Subcutaneous abdominal adipose tissue (tissue), 5 donors: Measurements from ENCODE around the gene ABAT.
"Not testable (repeated sequence)": the region's sequence is repeated elsewhere in the genome, so short reads cannot be mapped to it uniquely, and the experiment has no call there.

Experiments used
- H3K27ac ChIP-seq: one replicate; pipeline ENCODE4 v1.7.0; 2013; ENCODE audit warnings: low read depth, mild to moderate bottlenecking, inconsistent platforms, low read length, moderate library complexity
- H3K27me3 ChIP-seq, 5 donors: one replicate each; pipeline ENCODE4 v1.7.0; 2013; ENCODE audit warnings: low read length in 5 of 5, inconsistent platforms in 1 of 5; ENCODE audit not compliant: control insufficient read depth in 5 of 5, insufficient read depth in 4 of 5
- H3K36me3 ChIP-seq, 5 donors: one replicate each; pipeline ENCODE4 v1.7.0; 2013; ENCODE audit warnings: low read length in 5 of 5; ENCODE audit not compliant: control insufficient read depth in 5 of 5, insufficient read depth in 5 of 5
- H3K4me1 ChIP-seq, 5 donors: one replicate each; pipeline ENCODE4 v1.7.0; 2013; ENCODE audit warnings: low read length in 5 of 5, mild to moderate bottlenecking in 3 of 5, moderate library complexity in 1 of 5; ENCODE audit not compliant: control insufficient read depth in 5 of 5, insufficient read depth in 5 of 5
- H3K4me3 ChIP-seq, 5 donors: one replicate each; pipeline ENCODE4 v1.7.0; 2013; ENCODE audit warnings: low read length in 5 of 5, low read depth in 1 of 5
- H3K9ac ChIP-seq, 5 donors: one replicate each; pipeline ENCODE4 v1.7.0; 2013; ENCODE audit warnings: low read length in 5 of 5, mild to moderate bottlenecking in 4 of 5, moderate library complexity in 3 of 5
- H3K9me3 ChIP-seq, 5 donors: one replicate each; pipeline ENCODE4 v1.7.0; 2013; ENCODE audit warnings: low read length in 5 of 5; ENCODE audit not compliant: control insufficient read depth in 5 of 5
- donor health status: healthy.
- donor health status: healthy.
- donor health status: healthy.
- donor health status: healthy.
- donor health status: healthy.

The ABAT gene

DNA sequence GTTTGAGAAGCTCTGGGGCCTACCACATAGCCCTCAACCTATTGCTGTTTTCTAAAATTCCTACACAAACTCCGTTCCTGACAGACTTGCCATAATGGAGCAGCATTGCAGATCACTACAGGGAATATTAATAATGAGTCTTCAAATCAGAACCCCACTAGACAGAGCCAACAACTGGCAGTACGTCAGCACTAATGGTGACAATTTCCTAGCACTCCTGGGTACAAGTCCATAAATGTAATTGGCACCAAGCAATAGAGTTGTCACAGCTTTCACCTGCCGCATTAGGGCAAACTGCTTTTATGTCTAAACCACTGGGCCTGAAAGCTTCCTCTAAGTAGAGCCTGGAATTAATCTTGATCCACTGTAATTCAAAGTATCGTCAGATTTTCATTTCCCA lies 25.5 kb upstream of the ABAT start:
- H3K27me3 ChIP-seq = no peaks in the 10 kb centered on the region
- H3K9me3 ChIP-seq = no peaks in the 10 kb centered on the region
- H3K9ac ChIP-seq = no peak overlapping the region
- H3K27ac ChIP-seq = no peak overlapping the region
- H3K4me1 ChIP-seq = peaks cover 0 to 5% (median 0%) of the 10 kb centered on the region in 5 donors
- no peak overlapping the region for H3K4me3 ChIP-seq
- H3K36me3 ChIP-seq = peaks cover 0 to 50% (median 47%) of the 10 kb centered on the region in 5 donors

- no peaks in the 10 kb centered on the region for H3K9me3 ChIP-seq
- no peak overlapping the region for H3K9ac ChIP-seq
- H3K4me3 ChIP-seq = no peak overlapping the region
- H3K4me1 ChIP-seq = no peaks in the 10 kb centered on the region
- H3K36me3 ChIP-seq = peaks cover 0 to 39% (median 36%) of the 10 kb centered on the region in 5 donors
- no peak overlapping the region for H3K27ac ChIP-seq
- H3K27me3 ChIP-seq = no peaks in the 10 kb centered on the region
Measured at GRCh38 chr16:8649829-8650554, 24.4 kb upstream of the ABAT start.

GRCh38 chr16:8651958-8652357 lies 22.5 kb upstream of the ABAT start:
- not testable (repeated sequence) for H3K9me3 ChIP-seq, H3K4me1 ChIP-seq, H3K27ac ChIP-seq, H3K27me3 ChIP-seq, H3K4me3 ChIP-seq, H3K9ac ChIP-seq
- H3K36me3 ChIP-seq = peaks cover 0 to 24% (median 17%) of the 10 kb centered on the region in 5 donors

DNA sequence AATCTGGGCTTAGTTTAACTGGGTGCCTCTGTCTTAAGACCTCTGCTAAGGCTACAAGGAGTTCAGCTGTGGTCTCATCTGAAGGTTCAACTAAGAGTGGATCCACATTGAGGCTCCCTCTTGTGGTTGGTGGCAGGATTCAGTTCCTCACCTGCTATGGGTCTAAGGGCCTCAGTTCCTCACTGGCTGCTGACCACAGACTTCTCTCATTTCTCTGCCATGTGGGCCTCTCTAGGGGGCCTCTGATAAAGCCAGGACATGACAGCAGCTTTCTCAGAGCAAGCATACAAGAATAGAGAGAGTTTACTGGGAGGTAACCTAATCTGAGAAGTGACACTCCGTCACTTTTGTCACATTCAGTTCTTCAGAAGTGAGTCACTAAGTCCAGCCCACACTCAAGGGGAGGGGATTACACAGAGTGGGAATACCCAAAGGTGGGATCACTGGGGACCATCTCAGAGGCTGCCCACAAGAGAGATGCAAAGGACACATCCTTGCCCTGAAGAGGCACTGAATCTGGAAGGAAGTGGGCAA lies 19.2 kb upstream of the ABAT start:
- H3K27ac ChIP-seq = no peak overlapping the region
- H3K4me3 ChIP-seq = no peak overlapping the region
- H3K27me3 ChIP-seq = no peaks in the 10 kb centered on the region
- H3K36me3 ChIP-seq = peaks cover 0 to 4% (median 0%) of the 10 kb centered on the region in 5 donors
- no peak overlapping the region for H3K9ac ChIP-seq
- H3K4me1 ChIP-seq = no peaks in the 10 kb centered on the region
- H3K9me3 ChIP-seq = no peaks in the 10 kb centered on the region

DNA sequence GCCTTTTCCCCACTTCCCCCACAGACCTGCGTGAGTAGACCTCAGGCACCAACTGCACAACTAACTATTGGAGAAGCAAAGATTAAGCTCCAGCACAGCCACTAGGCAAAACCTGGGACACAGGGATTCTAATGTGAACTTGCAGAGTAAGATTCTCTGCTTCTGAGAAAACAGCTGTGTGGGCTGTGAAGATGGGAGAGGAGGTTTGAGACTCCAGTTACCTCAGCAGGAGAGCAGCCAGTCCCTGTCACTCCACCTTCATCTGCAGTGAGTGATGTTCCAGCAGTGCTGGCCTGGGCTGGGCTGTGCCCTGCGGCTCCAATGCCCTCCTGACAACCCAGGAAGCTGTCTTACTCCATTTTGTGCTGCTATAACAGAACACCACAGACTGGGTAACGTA lies 18.0 kb upstream of the ABAT start:
- no peaks in the 10 kb centered on the region for H3K9me3 ChIP-seq
- peaks cover 0 to 4% (median 0%) of the 10 kb centered on the region in 5 donors for H3K36me3 ChIP-seq
- no peak overlapping the region for H3K4me3 ChIP-seq
- no peaks in the 10 kb centered on the region for H3K4me1 ChIP-seq
- H3K27me3 ChIP-seq = no peaks in the 10 kb centered on the region
- no peak overlapping the region for H3K9ac ChIP-seq
- H3K27ac ChIP-seq = no peak overlapping the region

GRCh38 chr16:8660841-8661301 lies 13.5 kb upstream of the ABAT start:
- H3K4me3 ChIP-seq = no peak overlapping the region
- H3K36me3 ChIP-seq = peaks cover 0 to 32% (median 14%) of the 10 kb centered on the region in 5 donors
- no peaks in the 10 kb centered on the region for H3K27me3 ChIP-seq
- no peaks in the 10 kb centered on the region for H3K9me3 ChIP-seq
- H3K27ac ChIP-seq = no peak overlapping the region
- no peak overlapping the region for H3K9ac ChIP-seq
- no peaks in the 10 kb centered on the region for H3K4me1 ChIP-seq

- Histone ChIP-seq H3K27ac (no peak overlapping the region), H3K4me3 (no peak overlapping the region), H3K36me3 (peaks cover 3 to 35% (median 20%) of the 10 kb centered on the region in 5 donors), H3K4me1 (no peaks in the 10 kb centered on the region), H3K9me3 (no peaks in the 10 kb centered on the region), H3K9ac (no peak overlapping the region), H3K27me3 (no peaks in the 10 kb centered on the region)
Measured at GRCh38 chr16:8661703-8662102, 12.7 kb upstream of the ABAT start.

DNA sequence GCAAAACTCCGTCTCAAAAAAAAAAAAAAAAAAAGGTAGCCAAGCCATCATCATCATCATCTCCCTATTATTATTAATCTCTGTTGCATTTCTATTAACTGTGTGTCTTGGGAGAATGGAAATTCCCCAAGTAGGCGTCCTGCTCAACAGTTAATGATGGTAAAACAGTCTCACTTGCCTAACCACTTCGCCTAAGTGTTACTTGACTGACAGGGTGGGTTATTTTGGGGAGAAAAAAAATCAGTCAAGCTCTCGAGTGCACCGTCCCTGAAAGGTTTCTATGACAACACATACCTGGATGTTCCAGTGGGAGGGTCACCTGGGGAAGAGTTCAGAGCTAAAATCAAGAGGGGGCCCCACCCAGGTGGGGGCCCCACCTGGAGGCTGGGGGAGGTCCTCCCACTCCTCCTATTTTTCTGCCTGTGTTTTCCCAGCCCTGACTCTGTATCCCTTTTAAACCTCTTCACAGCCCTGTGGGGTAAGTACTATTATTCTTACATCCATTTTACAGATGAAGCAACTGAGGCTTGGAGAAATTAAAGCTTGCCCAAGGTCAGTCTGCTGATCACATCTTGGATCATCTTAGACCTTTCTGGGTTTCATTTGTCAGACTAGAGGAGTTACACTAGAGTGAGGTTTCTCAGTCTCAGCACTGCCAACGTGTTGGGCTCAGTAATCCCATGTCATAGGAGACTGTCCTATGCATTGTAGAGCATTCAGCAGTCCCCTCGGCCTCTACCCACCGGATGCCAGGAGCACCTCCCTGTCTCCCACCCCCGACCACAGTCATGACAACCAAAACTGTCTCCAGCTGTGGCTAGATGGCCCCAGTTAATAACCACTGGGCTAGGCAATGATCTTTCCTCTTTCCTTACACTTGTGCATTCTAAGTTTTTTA lies 11.0 kb upstream of the ABAT start:
- Histone ChIP-seq H3K4me3 (no peak overlapping the region), H3K36me3 (peaks cover 3 to 44% (median 28%) of the 10 kb centered on the region in 5 donors), H3K9me3 (no peaks in the 10 kb centered on the region), H3K9ac (no peak overlapping the region), H3K4me1 (no peaks in the 10 kb centered on the region), H3K27ac (no peak overlapping the region), H3K27me3 (no peaks in the 10 kb centered on the region)

GRCh38 chr16:8665529-8665928 lies 8.9 kb upstream of the ABAT start:
- Histone ChIP-seq H3K27me3 (no peaks in the 10 kb centered on the region), H3K4me3 (no peak overlapping the region), H3K27ac (no peak overlapping the region), H3K9ac (no peak overlapping the region), H3K4me1 (no peaks in the 10 kb centered on the region), H3K36me3 (peaks cover 8 to 53% (median 27%) of the 10 kb centered on the region in 5 donors), H3K9me3 (no peaks in the 10 kb centered on the region)

GRCh38 chr16:8667492-8667891 lies 6.9 kb upstream of the ABAT start:
- Histone ChIP-seq H3K4me3 (no peak overlapping the region), H3K9ac (no peak overlapping the region), H3K4me1 (no peaks in the 10 kb centered on the region)

More at GRCh38 chr16:8667492-8667891, 6.9 kb upstream of the ABAT start:
- no peaks in the 10 kb centered on the region for H3K9me3 ChIP-seq
- H3K27ac ChIP-seq = no peak overlapping the region
- peaks cover 11 to 51% (median 29%) of the 10 kb centered on the region in 5 donors for H3K36me3 ChIP-seq
- H3K27me3 ChIP-seq = no peaks in the 10 kb centered on the region
